ENCODE results near the gene OVCA2.

OVCA2 gene

DNA sequence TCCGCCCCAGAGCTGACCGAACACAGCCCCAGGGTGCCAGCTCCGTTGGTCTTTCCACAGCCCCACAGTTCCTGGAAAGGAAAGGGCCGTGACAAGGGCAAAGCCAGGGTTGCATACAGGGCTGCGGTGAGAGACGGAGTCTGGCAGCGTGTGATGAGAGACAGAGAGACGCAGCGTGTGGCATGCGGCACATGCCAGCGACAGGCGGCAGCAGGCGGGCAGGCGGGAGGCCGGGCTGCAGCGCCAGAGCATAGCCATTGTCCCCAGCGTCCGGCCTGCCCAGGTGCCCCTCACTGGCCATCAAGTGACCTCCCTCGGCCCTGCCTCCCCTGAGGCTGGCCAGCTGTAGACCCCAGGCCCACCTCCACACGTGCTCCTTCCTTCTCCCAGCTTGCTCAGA, 25.3 kb upstream of the OVCA2 start:
- Histone ChIP-seq H3K27me3 (ENCODE audit: insufficient read depth, low read length) (peaks cover 35% of the 10 kb centered on the region), H3K36me3 (ENCODE audit: insufficient read depth, low read length) (no peaks in the 10 kb centered on the region), H3K4me1 (ENCODE audit: control insufficient read depth, insufficient read depth, low read length, unreplicated experiment) (peaks cover 6% of the 10 kb centered on the region), H3K4me3 (ENCODE audit: low read depth, low read length) (no peak overlapping the region), H2AFZ (ENCODE audit: low read length, unreplicated experiment) (no peak overlapping the region), H3K79me2 (ENCODE audit: control insufficient read depth, insufficient read depth, low read length, unreplicated experiment) (no peaks in the 10 kb centered on the region), H3K27ac (ENCODE audit: low read depth, low read length) (no peak overlapping the region)

DNA sequence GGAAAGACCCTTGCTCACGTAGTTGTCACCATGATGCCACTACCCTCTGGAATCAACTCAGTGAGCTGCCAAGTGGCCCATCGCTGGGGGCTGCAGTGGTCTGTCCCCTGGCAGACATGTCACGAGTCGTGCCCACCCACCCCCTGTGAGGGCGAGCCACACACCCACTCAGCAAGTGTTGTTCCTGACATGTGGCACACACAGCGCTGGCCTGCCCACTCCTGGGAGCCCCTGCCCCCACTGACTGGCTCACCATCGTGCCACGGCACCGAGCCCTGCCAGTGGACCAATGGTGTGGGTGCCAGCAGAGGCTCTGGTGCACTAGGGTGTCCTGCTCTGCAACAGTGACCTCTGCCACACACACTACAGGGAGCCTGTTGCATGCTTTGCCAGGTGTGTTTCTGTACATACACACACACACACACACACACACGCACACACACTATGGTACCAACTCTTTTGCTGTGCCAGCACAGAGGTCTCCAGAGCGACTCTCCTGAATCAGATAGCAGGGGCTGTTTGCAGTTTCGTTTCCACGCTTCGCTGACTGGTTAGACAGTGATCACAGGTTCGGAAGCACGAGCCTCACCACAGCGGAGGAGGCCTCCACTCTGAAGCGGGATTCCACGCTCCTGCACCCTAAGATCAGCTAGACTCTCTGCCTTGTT, 24.4 kb upstream of the OVCA2 start:
- no peak overlapping the region for H3K27ac ChIP-seq (ENCODE audit: low read depth, low read length)
- H3K4me1 ChIP-seq (ENCODE audit: control insufficient read depth, insufficient read depth, low read length, unreplicated experiment), result no peaks in the 10 kb centered on the region
- no peak overlapping the region for H2AFZ ChIP-seq (ENCODE audit: low read length, unreplicated experiment)
- H3K79me2 ChIP-seq (ENCODE audit: control insufficient read depth, insufficient read depth, low read length, unreplicated experiment), result no peaks in the 10 kb centered on the region
- no peak overlapping the region for H3K4me3 ChIP-seq (ENCODE audit: low read depth, low read length)
- peaks cover 38% of the 10 kb centered on the region for H3K27me3 ChIP-seq (ENCODE audit: insufficient read depth, low read length)
- no peaks in the 10 kb centered on the region for H3K36me3 ChIP-seq (ENCODE audit: insufficient read depth, low read length)

DNA sequence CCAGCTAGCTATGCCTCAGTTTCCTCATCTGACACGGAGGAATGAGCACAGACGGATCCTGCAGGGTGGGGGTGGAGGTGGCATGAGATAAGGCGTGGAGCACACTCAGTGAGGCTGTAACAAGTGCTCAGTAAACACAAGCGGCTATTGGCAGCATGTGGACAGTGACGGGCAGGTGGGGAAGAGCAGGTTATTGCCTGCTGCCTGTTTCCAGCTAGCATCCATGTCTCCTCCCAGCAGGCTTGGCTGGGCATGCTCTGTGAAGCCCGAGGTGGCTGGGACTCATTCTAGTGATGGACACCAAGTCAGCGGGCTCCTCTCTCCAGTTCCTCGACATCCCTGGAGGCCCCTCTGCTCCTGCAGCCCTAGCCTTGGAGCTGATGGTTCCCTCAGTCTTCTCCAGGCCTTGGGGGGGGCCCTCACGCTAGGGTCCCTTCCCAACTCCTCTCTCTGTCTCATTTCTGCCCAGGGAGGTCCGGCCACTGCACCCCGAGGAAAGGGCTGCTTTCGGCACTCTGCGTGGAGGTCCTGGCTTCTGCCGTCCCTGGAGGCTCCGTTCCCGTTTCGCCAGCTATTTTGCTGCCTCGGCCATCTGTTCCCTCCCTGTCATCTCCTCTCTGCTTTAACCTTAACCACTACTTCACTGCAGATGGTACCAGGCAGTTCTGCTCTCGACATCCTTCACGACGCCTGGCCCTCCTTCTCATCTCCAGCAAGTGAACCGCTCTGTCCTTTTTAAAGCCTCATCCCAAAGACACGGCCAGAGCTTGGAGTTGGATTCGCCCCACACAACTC, 22.9 kb upstream of the OVCA2 start:
- Histone ChIP-seq H3K27me3 (ENCODE audit: insufficient read depth, low read length) (peaks cover 52% of the 10 kb centered on the region), H3K4me1 (ENCODE audit: control insufficient read depth, insufficient read depth, low read length, unreplicated experiment) (no peaks in the 10 kb centered on the region), H3K27ac (ENCODE audit: low read depth, low read length) (no peak overlapping the region), H3K79me2 (ENCODE audit: control insufficient read depth, insufficient read depth, low read length, unreplicated experiment) (no peaks in the 10 kb centered on the region), H3K4me3 (ENCODE audit: low read depth, low read length) (no peak overlapping the region), H2AFZ (ENCODE audit: low read length, unreplicated experiment) (no peak overlapping the region), H3K36me3 (ENCODE audit: insufficient read depth, low read length) (no peaks in the 10 kb centered on the region)

DNA sequence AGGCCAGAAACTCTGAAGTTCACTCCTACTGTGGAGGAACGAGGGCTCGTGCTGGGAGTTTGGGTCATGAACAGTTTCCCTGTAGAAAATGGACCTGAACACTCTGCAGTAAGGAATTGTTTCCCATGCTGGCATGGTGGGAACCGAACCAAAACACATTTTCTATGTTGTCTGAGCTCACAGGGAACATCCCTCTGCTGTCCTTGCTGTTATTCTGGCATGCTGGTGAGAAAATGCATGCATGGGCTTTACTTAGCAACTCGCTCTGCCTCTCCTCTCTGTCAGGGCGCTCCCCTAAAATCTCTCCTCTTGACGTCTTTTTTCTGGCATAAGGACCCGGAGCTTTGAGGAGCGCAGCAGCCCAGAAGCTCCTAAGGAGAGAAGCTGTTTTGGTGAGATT, 22.1 kb upstream of the OVCA2 start:
- peaks cover 3% of the 10 kb centered on the region for H3K4me1 ChIP-seq (ENCODE audit: control insufficient read depth, insufficient read depth, low read length, unreplicated experiment)
- no peaks in the 10 kb centered on the region for H3K36me3 ChIP-seq (ENCODE audit: insufficient read depth, low read length)
- no peaks in the 10 kb centered on the region for H3K79me2 ChIP-seq (ENCODE audit: control insufficient read depth, insufficient read depth, low read length, unreplicated experiment)
- H3K27me3 ChIP-seq (ENCODE audit: insufficient read depth, low read length), result peaks cover 60% of the 10 kb centered on the region
- H3K27ac ChIP-seq (ENCODE audit: low read depth, low read length), result no peak overlapping the region
- no peak overlapping the region for H2AFZ ChIP-seq (ENCODE audit: low read length, unreplicated experiment)
- no peak overlapping the region for H3K4me3 ChIP-seq (ENCODE audit: low read depth, low read length)

DNA sequence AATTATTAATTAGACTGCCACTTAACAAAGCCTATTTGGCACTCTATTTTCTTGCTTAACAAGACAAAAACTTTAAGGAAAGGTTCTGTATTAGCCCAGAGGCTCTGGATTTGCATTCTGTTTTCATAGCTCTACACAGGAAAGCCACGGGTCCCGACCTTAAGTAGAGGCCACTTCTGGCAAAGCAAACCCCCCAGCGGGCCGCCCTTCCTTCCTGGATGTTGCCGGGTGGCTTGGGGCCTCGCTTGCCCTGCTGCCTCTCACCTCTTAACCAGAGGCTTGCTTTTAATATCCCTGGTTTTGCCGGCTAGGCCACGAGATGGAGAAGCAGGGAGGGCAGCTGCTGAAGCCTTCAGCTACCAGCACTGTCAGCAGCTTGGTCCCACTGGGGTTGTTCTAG, 21.1 kb upstream of the OVCA2 start:
- H2AFZ ChIP-seq (ENCODE audit: low read length, unreplicated experiment), result no peak overlapping the region
- H3K27me3 ChIP-seq (ENCODE audit: insufficient read depth, low read length), result peaks cover 70% of the 10 kb centered on the region
- H3K4me3 ChIP-seq (ENCODE audit: low read depth, low read length), result no peak overlapping the region
- no peaks in the 10 kb centered on the region for H3K36me3 ChIP-seq (ENCODE audit: insufficient read depth, low read length)
- peaks cover 3% of the 10 kb centered on the region for H3K4me1 ChIP-seq (ENCODE audit: control insufficient read depth, insufficient read depth, low read length, unreplicated experiment)
- no peaks in the 10 kb centered on the region for H3K79me2 ChIP-seq (ENCODE audit: control insufficient read depth, insufficient read depth, low read length, unreplicated experiment)
- no peak overlapping the region for H3K27ac ChIP-seq (ENCODE audit: low read depth, low read length)

DNA sequence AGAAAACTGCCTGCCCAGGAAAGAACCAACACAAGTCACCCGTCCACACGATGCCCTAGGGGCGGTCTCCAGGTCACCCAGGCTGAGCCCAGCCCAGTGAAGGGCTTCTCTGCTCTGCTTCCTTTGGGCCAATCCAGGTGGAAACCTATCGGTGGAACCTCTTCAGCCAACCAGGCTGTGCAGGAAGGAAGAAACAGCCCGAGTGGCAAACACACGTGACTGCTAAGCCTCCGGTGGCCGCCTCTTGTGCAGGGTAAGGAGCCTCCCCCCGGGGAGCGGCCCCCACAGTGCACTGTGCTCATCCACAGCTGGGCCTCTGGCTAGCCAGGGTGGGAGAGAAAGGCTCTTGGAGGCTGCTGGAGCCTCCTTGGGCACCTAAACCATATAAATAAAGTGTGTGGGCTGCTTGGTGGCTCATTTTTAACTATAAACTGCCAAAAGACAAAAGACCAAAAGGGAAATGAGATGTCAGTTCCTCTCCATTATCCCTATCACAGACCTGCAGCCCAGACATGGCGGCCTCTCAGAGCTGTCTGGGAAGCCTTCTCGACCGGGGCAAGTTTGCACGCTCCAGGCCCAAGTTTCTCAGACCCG, 19.1 kb upstream of the OVCA2 start:
- Histone ChIP-seq H3K36me3 (ENCODE audit: insufficient read depth, low read length) (no peaks in the 10 kb centered on the region), H3K27me3 (ENCODE audit: insufficient read depth, low read length) (peaks cover 72% of the 10 kb centered on the region), H3K79me2 (ENCODE audit: control insufficient read depth, insufficient read depth, low read length, unreplicated experiment) (no peaks in the 10 kb centered on the region), H3K4me3 (ENCODE audit: low read depth, low read length) (no peak overlapping the region), H3K4me1 (ENCODE audit: control insufficient read depth, insufficient read depth, low read length, unreplicated experiment) (peaks cover 3% of the 10 kb centered on the region), H3K27ac (ENCODE audit: low read depth, low read length) (no peak overlapping the region), H2AFZ (ENCODE audit: low read length, unreplicated experiment) (no peak overlapping the region)

DNA sequence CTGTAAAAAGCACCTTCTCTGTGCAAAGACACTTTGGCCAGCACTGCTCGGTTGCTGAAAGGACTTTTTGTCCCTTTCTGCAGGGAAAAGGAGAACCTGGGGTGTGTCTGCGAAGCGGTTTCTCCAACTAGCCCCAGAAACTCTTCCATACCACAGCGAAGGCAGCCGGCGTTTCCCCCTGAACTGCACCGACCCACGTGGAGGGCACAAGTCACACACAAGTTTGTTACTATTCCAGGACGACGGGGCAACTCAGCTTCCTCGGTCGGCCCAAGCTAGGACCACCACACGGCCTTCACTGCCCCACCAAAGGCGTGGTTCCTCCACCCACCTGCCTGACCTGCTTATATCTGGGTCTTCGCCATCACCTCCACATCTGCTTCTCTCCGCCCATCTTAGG, 18.6 kb upstream of the OVCA2 start:
- no peak overlapping the region for H3K4me3 ChIP-seq (ENCODE audit: low read depth, low read length)
- no peak overlapping the region for H2AFZ ChIP-seq (ENCODE audit: low read length, unreplicated experiment)
- H3K27ac ChIP-seq (ENCODE audit: low read depth, low read length), result no peak overlapping the region
- H3K36me3 ChIP-seq (ENCODE audit: insufficient read depth, low read length), result no peaks in the 10 kb centered on the region
- peaks cover 70% of the 10 kb centered on the region for H3K27me3 ChIP-seq (ENCODE audit: insufficient read depth, low read length)
- peaks cover 5% of the 10 kb centered on the region for H3K4me1 ChIP-seq (ENCODE audit: control insufficient read depth, insufficient read depth, low read length, unreplicated experiment)
- H3K79me2 ChIP-seq (ENCODE audit: control insufficient read depth, insufficient read depth, low read length, unreplicated experiment), result no peaks in the 10 kb centered on the region

DNA sequence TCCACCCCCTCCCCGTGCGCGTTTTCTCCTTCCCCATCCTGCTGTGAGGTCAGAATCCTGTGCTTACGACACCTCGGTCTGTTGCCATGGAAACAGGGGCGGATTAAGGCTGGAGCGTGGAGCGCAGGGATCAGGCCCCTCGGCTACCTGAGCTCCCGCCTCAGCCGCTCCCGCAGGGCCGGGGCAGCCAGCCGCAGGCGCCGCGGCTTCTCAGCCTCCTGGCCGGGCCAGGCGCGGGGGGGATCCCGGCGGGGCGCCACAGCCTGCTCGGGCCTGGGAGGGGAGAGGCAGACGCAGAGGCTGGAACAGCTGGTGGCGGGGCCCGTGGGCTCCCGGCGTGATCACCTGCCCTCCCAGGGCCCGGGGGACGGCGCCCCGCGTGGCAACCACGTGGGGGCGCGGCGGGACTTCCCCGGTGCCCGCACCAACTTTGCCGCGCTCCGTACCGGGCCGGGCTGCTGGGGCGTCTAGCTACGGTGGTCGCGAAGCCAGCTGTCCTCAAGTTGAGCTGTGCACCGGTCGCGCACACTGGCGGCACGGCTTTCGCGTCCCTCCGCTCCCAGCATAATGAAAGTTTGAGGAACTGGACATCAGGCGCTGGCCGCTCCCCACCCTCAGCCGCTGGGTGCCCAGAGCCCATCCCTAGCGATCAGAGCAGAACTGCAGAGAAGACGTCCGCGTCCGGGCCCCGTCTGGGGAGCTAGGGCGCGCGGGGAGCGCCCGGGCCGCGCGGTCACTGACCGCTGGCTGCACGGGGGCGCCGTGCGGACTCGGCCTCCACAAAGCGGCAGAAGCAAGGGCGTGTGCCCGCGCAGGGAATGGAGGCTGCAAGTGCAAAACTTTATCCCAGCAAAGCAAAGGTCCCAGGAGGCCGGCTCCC, 17.9 kb upstream of the OVCA2 start:
- Histone ChIP-seq H3K27me3 (ENCODE audit: insufficient read depth, low read length) (peaks cover 64% of the 10 kb centered on the region), H3K36me3 (ENCODE audit: insufficient read depth, low read length) (no peaks in the 10 kb centered on the region), H2AFZ (ENCODE audit: low read length, unreplicated experiment) (no peak overlapping the region), H3K27ac (ENCODE audit: low read depth, low read length) (no peak overlapping the region), H3K4me3 (ENCODE audit: low read depth, low read length) (peak overlapping the region; percentile 60), H3K4me1 (ENCODE audit: control insufficient read depth, insufficient read depth, low read length, unreplicated experiment) (peaks cover 11% of the 10 kb centered on the region), H3K79me2 (ENCODE audit: control insufficient read depth, insufficient read depth, low read length, unreplicated experiment) (no peaks in the 10 kb centered on the region)

DNA sequence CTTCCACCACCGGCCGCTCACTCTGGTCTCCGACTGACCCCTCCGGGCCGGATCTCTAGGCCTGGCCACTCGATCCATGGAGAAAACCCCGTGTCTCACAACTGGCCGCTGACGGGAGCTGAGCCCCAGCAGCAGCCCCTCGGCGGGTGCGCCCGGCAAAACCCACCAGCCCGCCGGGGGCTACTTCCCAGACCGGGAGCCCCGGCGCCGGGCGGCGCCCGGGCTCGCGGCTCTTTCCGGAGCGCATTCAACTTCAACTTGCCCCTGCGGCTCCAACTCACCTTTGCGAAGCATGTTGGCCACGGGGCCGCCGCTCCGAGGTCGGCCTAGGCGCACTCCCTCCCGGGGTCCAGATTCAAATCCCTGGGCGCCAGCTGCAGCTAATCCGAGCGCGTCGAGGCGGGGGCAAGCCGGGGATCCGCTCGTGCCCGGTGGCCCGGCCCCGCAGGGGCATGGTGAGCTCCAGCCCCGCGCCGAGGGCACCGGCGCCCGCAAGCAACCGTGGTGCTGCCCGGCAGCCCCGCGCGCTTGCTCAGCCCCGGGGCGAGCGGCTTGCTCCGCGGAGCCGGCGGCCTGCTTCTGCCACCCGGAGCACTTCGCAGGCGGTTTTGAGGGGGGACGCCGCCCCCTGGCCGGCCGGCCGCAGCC, 17.1 kb upstream of the OVCA2 start:
- Histone ChIP-seq H3K79me2 (ENCODE audit: control insufficient read depth, insufficient read depth, low read length, unreplicated experiment) (no peaks in the 10 kb centered on the region), H3K4me1 (ENCODE audit: control insufficient read depth, insufficient read depth, low read length, unreplicated experiment) (peaks cover 12% of the 10 kb centered on the region), H3K4me3 (ENCODE audit: low read depth, low read length) (peak overlapping the region; percentile 60), H2AFZ (ENCODE audit: low read length, unreplicated experiment) (no peak overlapping the region), H3K36me3 (ENCODE audit: insufficient read depth, low read length) (no peaks in the 10 kb centered on the region), H3K27me3 (ENCODE audit: insufficient read depth, low read length) (peaks cover 56% of the 10 kb centered on the region), H3K27ac (ENCODE audit: low read depth, low read length) (no peak overlapping the region)

DNA sequence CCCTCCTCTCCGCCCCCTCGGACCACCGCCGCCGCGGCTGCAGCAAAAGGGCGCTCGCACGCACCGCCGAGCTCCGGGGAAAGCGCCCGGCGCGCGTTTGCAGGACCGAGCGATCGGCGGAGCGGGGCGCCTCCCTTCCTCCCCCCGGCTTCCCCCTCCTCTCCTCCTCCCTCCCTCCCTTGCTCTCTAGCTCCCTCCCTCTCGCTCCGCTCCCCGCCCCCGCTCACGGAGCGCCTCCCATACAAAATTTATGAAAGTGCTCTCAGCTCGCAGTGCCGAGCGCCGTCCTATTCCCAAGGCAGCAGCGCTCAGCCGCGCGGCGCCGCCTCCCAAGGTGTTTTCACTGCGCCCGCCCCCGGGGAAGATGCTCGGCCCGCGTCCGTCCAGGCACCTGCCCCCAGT, 16.6 kb upstream of the OVCA2 start, which contains the start of gene RTN4RL1:
TSS of gene RTN4RL1 (minus strand) at position 115 of the 402 bp plus-strand sequence. CDS start 469 bp downstream, outside the sequence.
- H2AFZ ChIP-seq (ENCODE audit: low read length, unreplicated experiment), result no peak within 1 kb of the TSS
- peak within 1 kb of the TSS; percentile 60 for H3K4me3 ChIP-seq (ENCODE audit: low read depth, low read length)
- H3K27ac ChIP-seq (ENCODE audit: low read depth, low read length), result no peak within 1 kb of the TSS
- peaks cover 12% of the 10 kb centered on the region for H3K4me1 ChIP-seq (ENCODE audit: control insufficient read depth, insufficient read depth, low read length, unreplicated experiment)
- peaks cover 51% of the 10 kb centered on the region for H3K27me3 ChIP-seq (ENCODE audit: insufficient read depth, low read length)
- H3K79me2 ChIP-seq (ENCODE audit: control insufficient read depth, insufficient read depth, low read length, unreplicated experiment), result no peaks in the 10 kb centered on the region
- H3K36me3 ChIP-seq (ENCODE audit: insufficient read depth, low read length), result no peaks in the 10 kb centered on the region
